ENCODE results near the gene CLEC11A. TPM values are rescaled to one million over a fixed set of nuclear protein-coding genes. Genes with fewer than 3 reads are reported as not detected.

CLEC11A gene
- polyA plus RNA-seq, 1 experiment: 43.9 TPM

- POLR2A ChIA-PET: no interaction called here
Measured at GRCh38 chr19:50679177-50680125, 43.7 kb upstream of the CLEC11A start.

GRCh38 chr19:50686310-50687032 lies 36.7 kb upstream of the CLEC11A start:
- Histone ChIP-seq H3K27ac (ENCODE audit: low read depth, low read length) (no peak overlapping the region), H3K4me3 (ENCODE audit: low read depth, low read length) (no peak overlapping the region), H3K27me3 (ENCODE audit: control insufficient read depth, insufficient read depth, low read length) (peaks cover 2% of the 10 kb centered on the region), H3K9me3 (ENCODE audit: control insufficient read depth, insufficient read depth, low read length) (no peaks in the 10 kb centered on the region)
- no peak for DNase-seq (ENCODE audit: low read depth, low spot score)
- no peak for TF ChIP-seq CTCF (IDR thresholded peaks at IDR 0.05; ENCODE audit: low read depth, low read length)
- ChIA-PET CTCF (no interaction called here), POLR2A (no interaction called here)

More at GRCh38 chr19:50679177-50680125, 43.7 kb upstream of the CLEC11A start:
- peak; percentile 36 for DNase-seq (ENCODE audit: low read depth, low spot score)
- no peaks in the 10 kb centered on the region for H3K9me3 ChIP-seq (ENCODE audit: control insufficient read depth, insufficient read depth, low read length)
- CTCF ChIA-PET: no interaction called here
- no peak for TF ChIP-seq CTCF (IDR thresholded peaks at IDR 0.05; ENCODE audit: low read depth, low read length)
- no peak overlapping the region for H3K27ac ChIP-seq (ENCODE audit: low read depth, low read length)
- H3K4me3 ChIP-seq (ENCODE audit: low read depth, low read length): no peak overlapping the region
- no peaks in the 10 kb centered on the region for H3K27me3 ChIP-seq (ENCODE audit: control insufficient read depth, insufficient read depth, low read length)

- POLR2A ChIA-PET: no interaction called here
- Histone ChIP-seq H3K4me3 (ENCODE audit: low read depth, low read length) (no peak overlapping the region), H3K9me3 (ENCODE audit: control insufficient read depth, insufficient read depth, low read length) (no peaks in the 10 kb centered on the region; the same call in 1 of the 2 replicates), H3K27me3 (ENCODE audit: control insufficient read depth, insufficient read depth, low read length) (peaks cover 11% of the 10 kb centered on the region), H3K27ac (ENCODE audit: low read depth, low read length) (no peak overlapping the region)
- DNase-seq (ENCODE audit: low read depth, low spot score): no peak
- CTCF ChIA-PET: no interaction called here
- no peak for TF ChIP-seq CTCF (IDR thresholded peaks at IDR 0.05; ENCODE audit: low read depth, low read length)
Measured at GRCh38 chr19:50688766-50689165, 34.4 kb upstream of the CLEC11A start.

GRCh38 chr19:50690439-50690838 lies 32.7 kb upstream of the CLEC11A start:
- CTCF ChIA-PET: no interaction called here
- no peaks in the 10 kb centered on the region; the same call in 1 of the 2 replicates for H3K9me3 ChIP-seq (ENCODE audit: control insufficient read depth, insufficient read depth, low read length)
- no peak overlapping the region for H3K4me3 ChIP-seq (ENCODE audit: low read depth, low read length)
- no peak for TF ChIP-seq CTCF (IDR thresholded peaks at IDR 0.05; ENCODE audit: low read depth, low read length)
- POLR2A ChIA-PET: no interaction called here
- no peak for DNase-seq (ENCODE audit: low read depth, low spot score)
- H3K27me3 ChIP-seq (ENCODE audit: control insufficient read depth, insufficient read depth, low read length): peaks cover 20% of the 10 kb centered on the region
- H3K27ac ChIP-seq (ENCODE audit: low read depth, low read length): no peak overlapping the region

Measured in AG04450 (cell line).